Thymus (tissue), 11 donors: Measurements from ENCODE around the gene KRTAP10-6. TPM values are rescaled to one million over a fixed set of nuclear protein-coding genes. Genes with fewer than 3 reads are reported as not detected.

Experiments used
- DNase-seq, 9 donors: peaks; one replicate each; pipeline ENCODE4 v3.0.0-alpha.2; 2013; ENCODE audit warnings: low spot score in 9 of 9, low read depth in 6 of 9, missing footprints in 1 of 9
- H3K27ac ChIP-seq, 2 donors: one replicate each; pipeline ENCODE4 v1.5.1; 2013; ENCODE audit warnings: control low read depth in 1 of 2, low read depth in 1 of 2, low read length in 1 of 2, mild to moderate bottlenecking in 1 of 2, moderate library complexity in 1 of 2
- H3K27me3 ChIP-seq, 2 donors: one replicate each; pipeline ENCODE4 v1.5.1; 2013; ENCODE audit warnings: low read length in 1 of 2; ENCODE audit not compliant: control insufficient read depth in 2 of 2, insufficient read depth in 1 of 2
- H3K36me3 ChIP-seq, 2 donors: one replicate each; pipeline ENCODE4 v1.5.1; 2013; ENCODE audit warnings: low read length in 1 of 2, mild to moderate bottlenecking in 1 of 2, moderate library complexity in 1 of 2; ENCODE audit not compliant: control insufficient read depth in 2 of 2, insufficient read depth in 2 of 2
- H3K4me1 ChIP-seq, 2 donors: one replicate each; pipeline ENCODE4 v1.5.1; 2013; ENCODE audit warnings: low read length in 2 of 2; ENCODE audit not compliant: control insufficient read depth in 2 of 2, insufficient read depth in 2 of 2
- H3K4me3 ChIP-seq, 2 donors: one replicate each; pipeline ENCODE4 v1.5.1; 2013; ENCODE audit warnings: low read length in 2 of 2, control low read depth in 1 of 2, mild to moderate bottlenecking in 1 of 2
- H3K9me3 ChIP-seq, 2 donors: one replicate each; pipeline ENCODE4 v1.5.1; 2013; ENCODE audit warnings: low read length in 1 of 2, mild to moderate bottlenecking in 1 of 2; ENCODE audit not compliant: control insufficient read depth in 2 of 2, insufficient read depth in 1 of 2
- WGBS: extraction: QIAGEN DNeasy Blood & Tissue Kit; methylation state at CpG from one replicate; pipeline ENCODE4 v1.1.7; 2013; 5-methylcytosine and 5-hydroxymethylcytosine counted together
- polyA plus RNA-seq: library from polyadenylated mRNA; stranded (reverse); fragments of 200-250 nt; gene quantifications from one replicate; pipeline ENCODE4 v1.2.3, GENCODE V29; 2013
- total RNA-seq: library from RNA; stranded (reverse); fragments of 120-200 nt; gene quantifications from one replicate; pipeline ENCODE4 v1.2.4, GENCODE V29; 2013
- donor health status: healthy.

KRTAP10-6 gene
- total and polyA plus RNA-seq, 2 donors = not detected

- peaks cover 0 to 4% of the 10 kb centered on the region in 2 donors for H3K27me3 ChIP-seq
- no peak for DNase-seq
- H3K4me3 ChIP-seq = no peak overlapping the region
- H3K36me3 ChIP-seq = no peaks in the 10 kb centered on the region
- H3K27ac ChIP-seq = no peak overlapping the region
- H3K9me3 ChIP-seq = peaks cover 0 to 14% of the 10 kb centered on the region in 2 donors
- no peaks in the 10 kb centered on the region for H3K4me1 ChIP-seq
- 85% methylated on average over 4 of the region's 4 CpGs for WGBS
Observed at GRCh38 chr21:44571296-44571695, 21.0 kb downstream of the KRTAP10-6 start.

DNA sequence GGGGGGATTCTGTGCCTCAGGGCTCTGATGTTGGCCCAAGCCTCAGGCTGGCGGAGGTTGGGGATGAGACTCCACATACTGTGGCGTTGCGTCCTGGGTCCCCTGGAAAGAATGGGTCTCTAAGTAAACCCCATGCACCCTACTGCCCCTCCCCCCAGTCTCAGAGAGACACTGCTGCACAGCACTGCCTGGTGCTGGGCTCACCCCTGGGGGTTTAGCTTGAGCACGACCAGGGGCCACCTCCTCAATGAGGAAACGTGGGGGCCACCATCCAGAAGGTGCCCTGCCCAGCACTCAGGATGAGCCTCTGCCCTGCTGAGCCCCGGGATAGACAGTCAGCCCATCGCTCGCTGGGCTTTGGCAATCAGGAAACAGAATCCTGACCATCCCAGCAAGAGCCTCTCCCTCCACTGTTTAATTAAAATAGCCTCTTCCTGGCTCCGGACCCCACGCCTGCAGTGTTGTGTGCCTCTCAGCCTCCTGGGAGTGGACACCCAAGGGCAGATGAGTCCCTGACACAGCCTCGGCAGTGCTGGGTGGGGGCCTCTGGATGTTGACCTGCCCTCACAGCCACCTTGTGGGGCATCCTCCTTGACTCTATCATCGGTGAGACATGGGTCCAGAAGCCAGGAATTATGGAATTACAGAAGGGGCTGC, 22.3 kb downstream of the KRTAP10-6 start:
- DNase-seq = no peak
- Histone ChIP-seq H3K27ac (no peak overlapping the region), H3K4me1 (no peaks in the 10 kb centered on the region), H3K4me3 (no peak overlapping the region), H3K36me3 (no peaks in the 10 kb centered on the region), H3K27me3 (peaks cover 0 to 2% of the 10 kb centered on the region in 2 donors), H3K9me3 (peaks cover 0 to 14% of the 10 kb centered on the region in 2 donors)
- 91% methylated on average over 12 of the region's 12 CpGs for WGBS

GRCh38 chr21:44568667-44569556, 23.4 kb downstream of the KRTAP10-6 start:
- DNase-seq = no peak
- WGBS = 85% methylated on average over 27 of the region's 27 CpGs

DNA sequence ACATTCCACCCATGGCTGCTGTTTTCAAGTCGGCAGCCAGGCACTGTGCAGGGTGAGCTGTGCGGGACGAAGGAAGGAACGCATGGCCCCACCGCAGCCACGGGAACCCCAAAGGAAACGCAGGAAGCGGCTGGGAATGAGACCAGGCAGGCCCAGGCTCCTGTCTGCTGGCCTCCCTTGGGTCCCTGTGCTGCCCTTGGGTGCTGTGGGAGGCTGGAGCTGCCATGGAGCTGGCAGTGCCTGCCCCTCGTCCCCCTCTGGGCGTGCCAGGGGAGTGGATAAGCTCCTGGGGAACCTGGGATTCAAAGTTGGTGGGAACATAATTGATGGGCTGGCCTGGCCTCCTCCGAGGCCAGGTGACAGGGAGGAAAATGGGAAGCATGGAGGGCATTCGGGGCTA, 24.0 kb downstream of the KRTAP10-6 start:
- H3K4me1 ChIP-seq = no peaks in the 10 kb centered on the region
- DNase-seq = no peak
- H3K9me3 ChIP-seq = peaks cover 0 to 14% of the 10 kb centered on the region in 2 donors
- H3K27ac ChIP-seq = no peak overlapping the region
- no peaks in the 10 kb centered on the region for H3K36me3 ChIP-seq
- H3K4me3 ChIP-seq = no peak overlapping the region
- 80% methylated on average over 12 of the region's 12 CpGs for WGBS
- H3K27me3 ChIP-seq = no peaks in the 10 kb centered on the region

More at GRCh38 chr21:44568667-44569556, 23.4 kb downstream of the KRTAP10-6 start:
- Histone ChIP-seq H3K36me3 (no peaks in the 10 kb centered on the region), H3K4me3 (no peak overlapping the region), H3K9me3 (peaks cover 0 to 14% of the 10 kb centered on the region in 2 donors), H3K27ac (no peak overlapping the region), H3K27me3 (no peaks in the 10 kb centered on the region), H3K4me1 (no peaks in the 10 kb centered on the region)

GRCh38 chr21:44567481-44568171, 24.7 kb downstream of the KRTAP10-6 start:
- 95% methylated on average over 18 of the region's 18 CpGs for WGBS
- Histone ChIP-seq H3K4me1 (no peaks in the 10 kb centered on the region), H3K27me3 (no peaks in the 10 kb centered on the region), H3K9me3 (peaks cover 0 to 14% of the 10 kb centered on the region in 2 donors), H3K36me3 (no peaks in the 10 kb centered on the region), H3K4me3 (no peak overlapping the region), H3K27ac (no peak overlapping the region)
- no peak for DNase-seq

DNA sequence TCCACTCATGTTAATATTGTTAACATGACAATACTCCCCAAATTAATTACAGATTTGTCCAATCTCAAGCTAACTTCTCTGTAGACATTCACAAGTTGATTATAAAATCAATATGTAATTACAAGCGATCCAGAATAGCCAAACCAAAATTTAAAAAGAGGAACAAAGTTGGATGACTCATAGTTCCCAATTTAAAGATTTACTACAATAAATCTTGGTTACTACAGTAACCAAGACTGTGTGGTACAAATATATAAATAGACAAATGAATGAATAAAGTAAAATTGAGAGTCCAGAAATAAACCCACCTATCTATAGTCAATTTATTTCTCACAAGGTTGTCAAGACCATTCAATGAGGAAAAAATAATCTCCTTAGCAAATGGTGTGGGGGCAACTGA, 25.9 kb downstream of the KRTAP10-6 start:
- Histone ChIP-seq H3K27ac (no peak overlapping the region), H3K4me1 (no peaks in the 10 kb centered on the region), H3K36me3 (no peaks in the 10 kb centered on the region), H3K27me3 (no peaks in the 10 kb centered on the region), H3K4me3 (no peak overlapping the region), H3K9me3 (peaks cover 0 to 4% of the 10 kb centered on the region in 2 donors)
- no peak for DNase-seq
- WGBS = 6% methylated on average over 1 of the region's 1 CpG

DNA sequence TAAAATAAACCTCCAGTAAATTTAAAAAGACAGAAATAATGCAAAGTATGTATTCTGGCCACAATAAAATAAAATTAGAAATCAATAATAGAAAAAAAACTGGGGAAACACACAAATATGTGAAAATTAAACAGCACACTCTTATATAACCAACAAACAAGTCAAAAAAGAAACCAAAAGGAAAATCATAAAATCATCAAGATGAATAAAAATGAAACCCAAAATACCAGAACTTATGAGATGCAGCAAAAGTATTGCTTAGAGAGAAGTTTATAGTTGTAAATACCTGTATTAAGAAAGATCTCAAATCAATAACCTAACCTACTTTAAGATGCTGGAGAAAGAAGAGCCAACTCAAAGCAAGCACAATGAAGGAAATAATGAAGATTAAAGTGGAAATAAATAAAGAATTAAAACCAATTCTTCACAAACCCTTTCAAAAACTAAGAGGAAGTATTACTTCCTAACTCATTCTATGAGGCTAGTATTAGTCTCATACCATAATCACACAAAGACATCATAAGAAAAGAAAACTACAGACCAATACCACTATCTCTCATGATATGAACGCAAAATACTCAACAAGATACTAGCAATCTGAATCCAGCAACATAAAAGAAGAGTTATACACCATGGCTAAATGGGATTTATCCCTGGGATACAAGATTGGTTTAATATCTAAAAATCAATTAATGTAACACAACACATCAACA, 27.3 kb downstream of the KRTAP10-6 start:
- Histone ChIP-seq H3K36me3 (no peaks in the 10 kb centered on the region), H3K4me3 (no peak overlapping the region), H3K4me1 (no peaks in the 10 kb centered on the region), H3K27me3 (no peaks in the 10 kb centered on the region), H3K27ac (no peak overlapping the region), H3K9me3 (no peaks in the 10 kb centered on the region)
- 36% methylated on average over 1 of the region's 1 CpG for WGBS
- DNase-seq = no peak

- no peaks in the 10 kb centered on the region for H3K4me1 ChIP-seq
- no peaks in the 10 kb centered on the region for H3K36me3 ChIP-seq
- no peak for DNase-seq
- no peak overlapping the region for H3K27ac ChIP-seq
- no peaks in the 10 kb centered on the region for H3K27me3 ChIP-seq
- WGBS = 99% methylated on average over 1 of the region's 1 CpG
- H3K9me3 ChIP-seq = no peaks in the 10 kb centered on the region
- H3K4me3 ChIP-seq = no peak overlapping the region
Observed at GRCh38 chr21:44564099-44564498, 28.2 kb downstream of the KRTAP10-6 start.
